HepG2 (cell line): ENCODE measurements around the gene HHEX. TPM values are rescaled to one million over a fixed set of nuclear protein-coding genes. Genes with fewer than 3 reads are reported as not detected.

ENCODE experiments used
- ATAC-seq: fragments of 200-7000 bp; cut with Tn5 transposase; 3 replicates; pipeline ENCODE4 v1.9.1; 2020; ENCODE audit warnings: mild to moderate bottlenecking, moderate library complexity
- BruUV-seq: library from RNA; stranded (reverse); fragments of 400-500 nt; replicated peaks from 2 replicates; lab custom pipeline; 2021; lab: Mats Ljungman, UMichigan
- CTCF ChIA-PET: fragments of 300-600 bp; formaldehyde crosslinking; extraction: SDS; loops from one replicate; lab custom pipeline; 2021; ENCODE audit warnings: low total read pairs, inconsistent platforms, low intra/inter-chr PET ratio; lab: Yijun Ruan, JAX
- POLR2A ChIA-PET: fragments of 350-600 bp; sonication (Branson Sonifier 250); formaldehyde crosslinking; loops from one replicate; lab custom pipeline; 2020; ENCODE audit warnings: antibody characterized with exemption, inconsistent platforms; lab: Yijun Ruan, JAX
- DNase-seq: peaks from one replicate; pipeline ENCODE4 v3.0.0-alpha.2; 2015; ENCODE audit warnings: low spot score
- FAIRE-seq: peaks from 3 replicates; lab custom pipeline; 2011; peaks lifted over from hg19 to GRCh38; lab: Jason Lieb, UNC
- H2AFZ ChIP-seq: one replicate; pipeline ENCODE4 v1.6.1; 2011; ENCODE audit warnings: low read length, inconsistent platforms
- H3K27ac ChIP-seq: fragments of 300-600 bp; 3 replicates; pipeline ENCODE4 v1.8.0; 2011; ENCODE audit warnings: mixed run types, mild to moderate bottlenecking, mixed read lengths, low read length, inconsistent platforms; ENCODE audit not compliant: insufficient read depth; ENCODE audit errors: extremely low read length
- H3K27me3 ChIP-seq, 2 experiments: fragments of 200-600 bp in 1 of 2; 2 replicates in 1 of 2; 3 replicates in 1 of 2; pipeline versions ENCODE4 v1.6.0 to v1.8.0; 2011; ENCODE audit warnings: low read length in 2 of 2, mild to moderate bottlenecking in 2 of 2, moderate library complexity in 2 of 2, inconsistent platforms in 1 of 2; ENCODE audit not compliant: insufficient read depth in 2 of 2, control insufficient read depth in 1 of 2
- H3K36me3 ChIP-seq, 2 experiments: fragments of 200-600 bp in 1 of 2; replicated peaks in 1 of 2; 2 replicates in 1 of 2; 3 replicates in 1 of 2; pipeline versions ENCODE4 v1.5.1 to v1.8.0; 2011; ENCODE audit warnings: low read length in 2 of 2, inconsistent platforms in 1 of 2; ENCODE audit not compliant: insufficient read depth in 2 of 2, control insufficient read depth in 1 of 2
- H3K4me1 ChIP-seq: 2 replicates; pipeline ENCODE4 v1.5.1; 2012; ENCODE audit warnings: low read length, inconsistent platforms; ENCODE audit not compliant: insufficient read depth
- H3K4me2 ChIP-seq: 2 replicates; pipeline ENCODE4 v1.6.0; 2011; ENCODE audit warnings: low read depth, low read length, inconsistent platforms
- H3K4me3 ChIP-seq, 3 experiments: fragments of 200-600 bp in 1 of 3; sonication (generic), shearing (Covaris generic) in 1 of 3; replicated peaks in 1 of 3; 2 replicates each; pipeline ENCODE4 v1.5.1; 2011 to 2016; ENCODE audit warnings: low read length in 3 of 3, inconsistent platforms in 2 of 3, low read depth in 2 of 3, mild to moderate bottlenecking in 2 of 3, control low read depth in 1 of 3, mixed read lengths in 1 of 3; ENCODE audit not compliant: insufficient read depth in 1 of 3
- H3K79me2 ChIP-seq: one replicate; pipeline ENCODE4 v1.6.1; 2011; ENCODE audit warnings: low read length, inconsistent platforms; ENCODE audit not compliant: insufficient read depth
- H3K9ac ChIP-seq: 2 replicates; pipeline ENCODE4 v1.6.0; 2011; ENCODE audit warnings: mild to moderate bottlenecking, low read depth, low read length, inconsistent platforms; ENCODE audit not compliant: insufficient read depth
- H3K9me3 ChIP-seq: 2 replicates; pipeline ENCODE4 v1.5.1; 2012; ENCODE audit warnings: mild to moderate bottlenecking, low read length
- H4K20me1 ChIP-seq: 2 replicates; pipeline ENCODE4 v1.6.0; 2011; ENCODE audit warnings: inconsistent platforms, mild to moderate bottlenecking, low read length, moderate library complexity; ENCODE audit not compliant: insufficient read depth
- ARID2 ChIP-seq: sonication (generic); formaldehyde crosslinking; IDR thresholded peaks from 2 replicates; pipeline ENCODE4 v1.8.1; 2022; ENCODE audit warnings: mild to moderate bottlenecking, missing genetic modification reagents, borderline replicate concordance
- ARNT2 ChIP-seq: sonication (generic); formaldehyde crosslinking; IDR thresholded peaks from 2 replicates; pipeline ENCODE4 v1.8.0; 2022; ENCODE audit warnings: mild to moderate bottlenecking, low read depth, missing genetic modification reagents, moderate library complexity
- ARNTL ChIP-seq: sonication (generic); formaldehyde crosslinking; IDR thresholded peaks from 2 replicates; pipeline ENCODE4 v1.4.0; 2020; ENCODE audit warnings: mild to moderate bottlenecking, missing genetic modification reagents
- IRF9 ChIP-seq: sonication (generic); formaldehyde crosslinking; IDR thresholded peaks from 2 replicates; pipeline ENCODE4 v1.8.0; 2022; ENCODE audit warnings: missing genetic modification reagents, mild to moderate bottlenecking, borderline replicate concordance
- RFX1 ChIP-seq: fragments of 450-650 bp; IDR thresholded peaks from 2 replicates; pipeline ENCODE4 v1.6.1; 2017
- SIX4 ChIP-seq: sonication (generic); formaldehyde crosslinking; IDR thresholded peaks from 2 replicates; pipeline ENCODE4 v1.4.0; 2020; ENCODE audit warnings: missing genetic modification reagents
- SP4 ChIP-seq: sonication (generic); formaldehyde crosslinking; IDR thresholded peaks from 2 replicates; pipeline ENCODE4 v1.8.1; 2023; ENCODE audit warnings: mild to moderate bottlenecking, missing genetic modification reagents
- SPEN ChIP-seq: sonication (generic); formaldehyde crosslinking; IDR thresholded peaks from 2 replicates; pipeline ENCODE4 v1.5.1; 2020; ENCODE audit warnings: low read depth, mild to moderate bottlenecking, missing genetic modification reagents
- TFDP1 ChIP-seq: IDR thresholded peaks from 2 replicates; pipeline ENCODE4 v1.6.1; 2016; ENCODE audit warnings: missing compliant biosample characterization, missing genetic modification reagents, borderline replicate concordance
- ZBTB25 ChIP-seq: IDR thresholded peaks from 2 replicates; pipeline ENCODE4 v1.6.1; 2018; ENCODE audit warnings: missing genetic modification reagents
- ZC3H13 ChIP-seq: sonication (generic); formaldehyde crosslinking; IDR thresholded peaks from 2 replicates; pipeline ENCODE4 v1.8.1; 2023; ENCODE audit warnings: mild to moderate bottlenecking, missing genetic modification reagents, moderate library complexity
- ZFP36 ChIP-seq: fragments of 150-350 bp; IDR thresholded peaks from 2 replicates; pipeline ENCODE4 v1.6.1; 2018; ENCODE audit warnings: borderline replicate concordance, low read length, low read depth; ENCODE audit not compliant: partially characterized antibody
- ZFX ChIP-seq: sonication (generic); formaldehyde crosslinking; IDR thresholded peaks from 2 replicates; pipeline ENCODE4 v1.4.0; 2020; ENCODE audit warnings: mild to moderate bottlenecking, low read depth, missing genetic modification reagents, moderate library complexity
- ZNF251 ChIP-seq: sonication (generic); formaldehyde crosslinking; IDR thresholded peaks from 2 replicates; pipeline ENCODE4 v1.9.0; 2021; ENCODE audit warnings: mild to moderate bottlenecking, missing genetic modification reagents
- ZNF441 ChIP-seq: sonication (generic); formaldehyde crosslinking; IDR thresholded peaks from 2 replicates; pipeline ENCODE4 v1.7.0; 2021; ENCODE audit warnings: missing genetic modification reagents, borderline replicate concordance
- ZNF446 ChIP-seq: sonication (generic); formaldehyde crosslinking; IDR thresholded peaks from 2 replicates; pipeline ENCODE4 v1.5.0; 2020; ENCODE audit warnings: mild to moderate bottlenecking, missing genetic modification reagents
- ZNF460 ChIP-seq: sonication (generic); formaldehyde crosslinking; IDR thresholded peaks from 2 replicates; pipeline ENCODE4 v1.5.1; 2020; ENCODE audit warnings: missing genetic modification reagents, mild to moderate bottlenecking, borderline replicate concordance
- ZNF776 ChIP-seq: sonication (generic); formaldehyde crosslinking; IDR thresholded peaks from 2 replicates; pipeline ENCODE4 v1.4.0; 2020; ENCODE audit warnings: mild to moderate bottlenecking, missing genetic modification reagents
- ZNF816 ChIP-seq: sonication (generic); formaldehyde crosslinking; IDR thresholded peaks from 2 replicates; pipeline ENCODE4 v1.8.0; 2022; ENCODE audit warnings: missing genetic modification reagents, mild to moderate bottlenecking, borderline replicate concordance
- WGBS: methylation state at CpG from one replicate; pipeline ENCODE4 v1.1.6; 2017; ENCODE audit warnings: low lambda C conversion rate; 5-methylcytosine and 5-hydroxymethylcytosine counted together
- in situ Hi-C: cut with HindIII; loops from 2 replicates; pipeline ENCODE4 v1.10.0; 2017; ENCODE audit warnings: low pct_unique_long_range_greater_than_20kb; ENCODE audit not compliant: extremely low pct_ligation_motif_present
- intact Hi-C: fragments of 100-400 bp; cut with micrococcal nuclease; formaldehyde crosslinking; loops from one replicate; pipeline ENCODE4 v1.10.0; 2022; ENCODE audit not compliant: unreplicated experiment
- polyA plus RNA-seq, 8 experiments: library from polyadenylated mRNA; depleted of rRNA in 3 of 8; stranded (reverse) in 7 of 8; unstranded in 1 of 8; fragments of >200 nt; fragmentation: Illumina TruSeq in 4 of 8; extraction: Trizol in 4 of 8; gene quantifications; 2 replicates each; pipeline versions ENCODE4 v1.2.1 to v1.2.3, GENCODE V29; 2011 to 2016; ENCODE audit warnings: low read depth in 4 of 8, missing spikeins in 1 of 8, mixed read lengths in 1 of 8; ENCODE audit not compliant: insufficient read depth in 1 of 8
- total RNA-seq, 5 experiments: library from RNA; depleted of rRNA; stranded (reverse); fragments of >200 nt; fragmentation: Illumina TruSeq; extraction: Trizol; gene quantifications; 2 replicates each; pipeline ENCODE4 v1.2.3, GENCODE V29; 2016; ENCODE audit warnings: low read depth in 1 of 5

The HHEX gene
- total and polyA plus RNA-seq, 2 of the 13 experiments (the other 11 are each of a cell fraction or from before 2014, with no cell fraction given) = 44.5 to 48.7 TPM

- FAIRE-seq (no peak), DNase-seq (peak; percentile 55), ATAC-seq (peak; percentile 63)
- Histone ChIP-seq H2AFZ (no peak overlapping the region), H3K4me2 (peak overlapping the region; percentile 92), H4K20me1 (peaks cover 13% of the 10 kb centered on the region; the same call in 1 of the 2 replicates), H3K4me1 (peaks cover 23% of the 10 kb centered on the region), H3K27me3 (no peaks in the 10 kb centered on the region; a peak in 1 of 5 replicates), H3K9me3 (no peaks in the 10 kb centered on the region), H3K36me3 (0 out of 5 replicates have a peak, but pooled peaks cover 0 to 5% of the 10 kb centered on the region in 2 experiments), H3K9ac (peak overlapping the region; percentile 82), H3K4me3 (peak overlapping the region; percentile 66 to 94 (median 89)), H3K79me2 (peaks cover 50% of the 10 kb centered on the region), H3K27ac (peak overlapping the region; percentile 86)
- WGBS = 1% methylated on average over 13 of the region's 63 CpGs
- POLR2A ChIA-PET = interaction anchor here (0.8 to 2.6 kb wide), 14 partner anchors 8 to 679 kb away, joined by 3 to 27 read pairs (median 8); partner anchors contain the start of genes EXOC6 and IDE
- intact Hi-C loops = loop anchor here (1.0 to 5.0 kb wide), 6 partner anchors 68 to 191 kb away; partner anchors contain the start of gene KIF11
- CTCF ChIA-PET = interaction anchor here (0.8 kb wide), 1 partner anchor 192 kb away, joined by 3 read pairs; no protein-coding TSS in a partner anchor
- no TSS peak for BruUV-seq
- in situ Hi-C loops = no loop called here
- TF ChIP-seq ARNTL (CRISPR knock-in tag) = no peak
- TF ChIP-seq ZC3H13 (CRISPR knock-in tag) = no peak
- peak; percentile 41; the same call in 1 of the 2 replicates for TF ChIP-seq ARNT2
- TF ChIP-seq ZNF776 (CRISPR knock-in tag) = peak; percentile 41; the same call in 1 of the 2 replicates
- TF ChIP-seq ARID2 (CRISPR knock-in tag) = 0 out of 2 replicates have a peak, but pooled peaks have one; percentile 72
- TF ChIP-seq ZNF816 = peak; percentile 23; the same call in 1 of the 2 replicates
- TF ChIP-seq ZNF441 = 0 out of 2 replicates have a peak, but pooled peaks have one; percentile 2
- peak; percentile 78; the same call in 1 of the 2 replicates for TF ChIP-seq ZNF446 (CRISPR knock-in tag)
- TF ChIP-seq ZNF460 = 0 out of 2 replicates have a peak, but pooled peaks have one; percentile 8
- no peak for TF ChIP-seq SP4 (CRISPR knock-in tag)
- TF ChIP-seq IRF9 (CRISPR knock-in tag) = no peak; the same call in 1 of the 2 replicates
- TF ChIP-seq ZFX (CRISPR knock-in tag) = peak; percentile 80
- 0 out of 2 replicates have a peak, but pooled peaks have one; percentile 22 for TF ChIP-seq SIX4
- peak; percentile 64; the same call in 1 of the 2 replicates for TF ChIP-seq TFDP1 (CRISPR knock-in tag)
- no peak for TF ChIP-seq RFX1
- TF ChIP-seq SPEN = peak; percentile 12; the same call in 1 of the 2 replicates
- no peak for TF ChIP-seq ZBTB25 (CRISPR knock-in tag)
- TF ChIP-seq ZFP36 = no peak
- peak; percentile 75; the same call in 1 of the 2 replicates for TF ChIP-seq ZNF251
Measured at GRCh38 chr10:92688927-92689662, 660 bp upstream of the HHEX start.
